ENCODE measurements around the gene DRAM1.

The DRAM1 gene

GRCh38 chr12:101954113-101954512 lies 76.7 kb downstream of the DRAM1 start:
- Histone ChIP-seq H3K4me1 (ENCODE audit: control insufficient read depth, insufficient read depth, low read length) (no peaks in the 10 kb centered on the region), H3K4me3 (ENCODE audit: low read length) (no peak overlapping the region), H3K27me3 (ENCODE audit: control insufficient read depth, insufficient read depth, low read length) (no peaks in the 10 kb centered on the region), H3K36me3 (ENCODE audit: control insufficient read depth, insufficient read depth, low read length) (no peaks in the 10 kb centered on the region), H3K9me3 (ENCODE audit: control insufficient read depth, low read length) (no peaks in the 10 kb centered on the region), H3K9ac (ENCODE audit: low read length) (no peak overlapping the region)

DNA sequence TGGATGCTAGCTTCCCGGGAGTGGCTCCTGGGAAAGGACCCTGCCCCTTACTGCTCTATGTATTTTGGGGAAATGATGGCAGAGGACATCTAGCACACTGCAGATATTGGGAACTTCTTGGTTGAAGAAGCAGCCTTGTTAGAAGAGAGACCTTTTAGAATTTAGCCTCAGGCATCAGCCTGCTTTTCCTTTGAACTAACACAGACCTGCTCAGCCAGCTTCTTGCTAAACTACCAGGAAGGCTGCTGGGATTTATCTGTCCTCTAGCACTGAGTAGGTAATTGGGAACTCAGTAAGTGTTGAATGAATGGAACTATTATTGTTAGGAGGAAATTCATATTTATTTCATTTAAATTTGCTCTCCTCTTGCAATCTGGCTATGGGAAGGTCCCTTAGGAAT lies 77.3 kb downstream of the DRAM1 start:
- Histone ChIP-seq H3K36me3 (ENCODE audit: control insufficient read depth, insufficient read depth, low read length) (no peaks in the 10 kb centered on the region), H3K27me3 (ENCODE audit: control insufficient read depth, insufficient read depth, low read length) (no peaks in the 10 kb centered on the region), H3K4me1 (ENCODE audit: control insufficient read depth, insufficient read depth, low read length) (no peaks in the 10 kb centered on the region), H3K4me3 (ENCODE audit: low read length) (no peak overlapping the region), H3K9me3 (ENCODE audit: control insufficient read depth, low read length) (no peaks in the 10 kb centered on the region), H3K9ac (ENCODE audit: low read length) (no peak overlapping the region)

- Histone ChIP-seq H3K4me1 (ENCODE audit: control insufficient read depth, insufficient read depth, low read length) (peaks cover 4% of the 10 kb centered on the region), H3K4me3 (ENCODE audit: low read length) (no peak overlapping the region), H3K36me3 (ENCODE audit: control insufficient read depth, insufficient read depth, low read length) (no peaks in the 10 kb centered on the region), H3K9ac (ENCODE audit: low read length) (no peak overlapping the region), H3K9me3 (ENCODE audit: control insufficient read depth, low read length) (no peaks in the 10 kb centered on the region), H3K27me3 (ENCODE audit: control insufficient read depth, insufficient read depth, low read length) (no peaks in the 10 kb centered on the region)
Observed at GRCh38 chr12:101957252-101957959, 80.0 kb downstream of the DRAM1 start.

DNA sequence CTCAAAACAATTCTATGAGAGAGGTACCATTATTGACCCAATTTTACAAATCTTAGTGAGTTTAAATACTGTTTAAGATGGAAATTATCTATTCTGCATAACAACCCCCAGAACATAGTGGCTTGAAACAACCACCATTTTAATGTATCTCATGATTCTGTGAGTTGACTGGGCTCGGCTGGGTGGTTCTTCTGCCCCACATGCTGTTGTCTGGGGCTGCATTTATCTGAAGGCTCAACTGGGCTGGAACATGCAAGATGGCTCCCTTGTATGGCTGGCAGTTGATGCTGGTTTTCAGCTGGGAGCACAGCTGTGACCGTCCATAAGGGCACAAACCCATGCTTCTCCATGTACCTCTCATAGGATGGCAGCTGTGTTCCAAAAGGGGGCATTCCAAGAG lies 82.2 kb downstream of the DRAM1 start:
- no peaks in the 10 kb centered on the region for H3K27me3 ChIP-seq (ENCODE audit: control insufficient read depth, insufficient read depth, low read length)
- H3K9ac ChIP-seq (ENCODE audit: low read length): no peak overlapping the region
- H3K36me3 ChIP-seq (ENCODE audit: control insufficient read depth, insufficient read depth, low read length): no peaks in the 10 kb centered on the region
- H3K4me1 ChIP-seq (ENCODE audit: control insufficient read depth, insufficient read depth, low read length): peaks cover 17% of the 10 kb centered on the region
- no peaks in the 10 kb centered on the region for H3K9me3 ChIP-seq (ENCODE audit: control insufficient read depth, low read length)
- H3K4me3 ChIP-seq (ENCODE audit: low read length): no peak overlapping the region

DNA sequence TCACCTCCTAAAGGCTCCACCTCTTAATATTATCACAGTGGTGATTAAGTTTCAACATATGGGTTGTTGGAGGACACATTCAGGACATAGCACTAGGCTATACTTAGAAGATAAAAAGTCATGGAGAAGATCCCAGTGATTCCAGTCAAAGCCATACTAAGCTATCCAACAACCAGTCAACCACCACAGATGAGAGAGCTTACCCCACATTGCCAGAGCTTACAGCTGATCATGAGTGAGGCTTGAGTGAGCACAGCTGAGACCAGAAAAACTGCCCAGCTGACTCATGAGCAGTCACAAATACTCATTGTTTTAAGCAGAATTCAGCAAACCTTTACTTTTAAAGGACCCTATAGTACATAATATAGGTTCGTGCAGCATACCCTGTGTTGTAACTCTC lies 85.1 kb downstream of the DRAM1 start:
- Histone ChIP-seq H3K9ac (ENCODE audit: low read length) (no peak overlapping the region), H3K36me3 (ENCODE audit: control insufficient read depth, insufficient read depth, low read length) (no peaks in the 10 kb centered on the region), H3K4me3 (ENCODE audit: low read length) (no peak overlapping the region), H3K9me3 (ENCODE audit: control insufficient read depth, low read length) (no peaks in the 10 kb centered on the region), H3K4me1 (ENCODE audit: control insufficient read depth, insufficient read depth, low read length) (peaks cover 17% of the 10 kb centered on the region), H3K27me3 (ENCODE audit: control insufficient read depth, insufficient read depth, low read length) (no peaks in the 10 kb centered on the region)

DNA sequence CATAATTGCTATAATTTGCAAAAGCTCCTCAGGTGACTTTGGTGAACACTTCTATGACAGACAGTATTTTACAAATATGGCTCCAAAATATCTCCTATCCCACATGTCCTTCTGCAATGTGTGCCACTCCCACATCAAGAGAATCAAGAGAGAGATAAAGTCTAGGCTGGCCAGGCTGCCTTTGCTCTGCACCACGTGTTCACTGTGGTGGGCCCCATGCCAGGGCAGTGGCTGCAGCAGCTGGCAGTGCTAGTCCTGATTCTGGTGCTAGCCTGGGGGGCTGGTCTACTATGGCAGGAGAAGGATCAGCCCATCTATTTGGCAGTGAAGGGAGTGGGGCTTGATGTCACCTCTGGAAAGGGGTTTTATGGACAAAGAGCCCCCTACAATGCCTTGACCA lies 86.3 kb downstream of the DRAM1 start:
- no peaks in the 10 kb centered on the region for H3K27me3 ChIP-seq (ENCODE audit: control insufficient read depth, insufficient read depth, low read length)

GRCh38 chr12:101966496-101966895 lies 89.1 kb downstream of the DRAM1 start:
- Histone ChIP-seq H3K4me3 (ENCODE audit: low read length) (no peak overlapping the region), H3K9me3 (ENCODE audit: control insufficient read depth, low read length) (no peaks in the 10 kb centered on the region), H3K36me3 (ENCODE audit: control insufficient read depth, insufficient read depth, low read length) (no peaks in the 10 kb centered on the region), H3K9ac (ENCODE audit: low read length) (no peak overlapping the region), H3K27me3 (ENCODE audit: control insufficient read depth, insufficient read depth, low read length) (no peaks in the 10 kb centered on the region), H3K4me1 (ENCODE audit: control insufficient read depth, insufficient read depth, low read length) (peaks cover 17% of the 10 kb centered on the region)

More for the DNA sequence above, 86.3 kb downstream of the DRAM1 start:
- no peaks in the 10 kb centered on the region for H3K36me3 ChIP-seq (ENCODE audit: control insufficient read depth, insufficient read depth, low read length)
- H3K9ac ChIP-seq (ENCODE audit: low read length): no peak overlapping the region
- H3K9me3 ChIP-seq (ENCODE audit: control insufficient read depth, low read length): no peaks in the 10 kb centered on the region
- peaks cover 17% of the 10 kb centered on the region for H3K4me1 ChIP-seq (ENCODE audit: control insufficient read depth, insufficient read depth, low read length)
- H3K4me3 ChIP-seq (ENCODE audit: low read length): no peak overlapping the region

GRCh38 chr12:101967506-101967905 lies 90.1 kb downstream of the DRAM1 start:
- Histone ChIP-seq H3K9me3 (ENCODE audit: control insufficient read depth, low read length) (no peaks in the 10 kb centered on the region), H3K9ac (ENCODE audit: low read length) (no peak overlapping the region), H3K4me3 (ENCODE audit: low read length) (no peak overlapping the region), H3K4me1 (ENCODE audit: control insufficient read depth, insufficient read depth, low read length) (peaks cover 12% of the 10 kb centered on the region), H3K27me3 (ENCODE audit: control insufficient read depth, insufficient read depth, low read length) (no peaks in the 10 kb centered on the region), H3K36me3 (ENCODE audit: control insufficient read depth, insufficient read depth, low read length) (no peaks in the 10 kb centered on the region)

DNA sequence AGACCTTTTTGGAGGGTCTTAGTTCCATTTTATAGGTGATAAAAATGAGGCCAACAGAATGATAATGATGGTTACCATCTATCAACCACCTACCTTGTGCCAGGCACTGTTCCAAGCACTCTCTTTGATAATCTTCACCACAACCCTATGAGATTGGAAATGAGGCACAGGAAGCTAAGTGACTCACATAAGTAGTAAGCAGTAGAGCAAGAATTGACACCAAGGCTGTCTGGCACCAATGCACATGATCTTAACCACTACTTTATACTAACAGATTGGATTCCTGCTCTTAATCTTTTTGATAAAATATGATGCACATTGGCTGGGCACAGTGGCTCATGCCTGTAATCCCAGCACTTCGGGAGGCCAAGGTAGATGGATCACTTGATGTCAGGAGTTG lies 91.4 kb downstream of the DRAM1 start:
- Histone ChIP-seq H3K4me3 (ENCODE audit: low read length) (no peak overlapping the region), H3K9ac (ENCODE audit: low read length) (no peak overlapping the region), H3K27me3 (ENCODE audit: control insufficient read depth, insufficient read depth, low read length) (no peaks in the 10 kb centered on the region), H3K9me3 (ENCODE audit: control insufficient read depth, low read length) (no peaks in the 10 kb centered on the region), H3K36me3 (ENCODE audit: control insufficient read depth, insufficient read depth, low read length) (no peaks in the 10 kb centered on the region), H3K4me1 (ENCODE audit: control insufficient read depth, insufficient read depth, low read length) (peaks cover 3% of the 10 kb centered on the region)
